H1 (cell line): ENCODE measurements around the gene FBXO7. TPM values are rescaled to one million over a fixed set of nuclear protein-coding genes. Genes with fewer than 3 reads are reported as not detected.

ENCODE experiments used
- CTCF ChIA-PET: fragments of 300-600 bp; sonication (Branson Sonifier 250); formaldehyde crosslinking; loops from one replicate; lab custom pipeline; 2021; ENCODE audit not compliant: partially characterized antibody; lab: Charles Lee
- POLR2A ChIA-PET: fragments of 300-600 bp; sonication (Branson Sonifier 250); formaldehyde crosslinking; loops from one replicate; lab custom pipeline; 2021; ENCODE audit warnings: inconsistent platforms; ENCODE audit not compliant: partially characterized antibody; lab: Charles Lee
- DNase-seq, 2 experiments: peaks; one replicate each; pipeline versions ENCODE4 v3.0.0 to v3.0.0-alpha.2; 2010 to 2022; ENCODE audit warnings: low spot score in 2 of 2, low read depth in 1 of 2, mixed read lengths in 1 of 2
- FAIRE-seq: peaks from 2 replicates; lab custom pipeline; 2011; peaks lifted over from hg19 to GRCh38; lab: Jason Lieb, UNC
- H2AFZ ChIP-seq: 2 replicates; pipeline ENCODE4 v1.8.1; 2012; ENCODE audit warnings: low read length, inconsistent platforms
- H2AK5ac ChIP-seq: 2 replicates; pipeline ENCODE4 v1.6.1; 2013; ENCODE audit warnings: low read depth, low read length
- H2BK120ac ChIP-seq: replicated peaks from 2 replicates; pipeline ENCODE3; 2013; ENCODE audit warnings: low read depth, low read length, inconsistent platforms
- H2BK12ac ChIP-seq: 2 replicates; pipeline ENCODE4 v1.6.1; 2013; ENCODE audit warnings: low read depth, low read length
- H2BK15ac ChIP-seq: 2 replicates; pipeline ENCODE4 v1.6.1; 2013; ENCODE audit warnings: low read length
- H2BK20ac ChIP-seq: 2 replicates; pipeline ENCODE4 v1.6.1; 2013; ENCODE audit warnings: low read length
- H2BK5ac ChIP-seq: 2 replicates; pipeline ENCODE4 v1.6.1; 2013; ENCODE audit warnings: low read depth, low read length
- H3K14ac ChIP-seq: 2 replicates; pipeline ENCODE4 v1.6.1; 2013; ENCODE audit warnings: inconsistent platforms; ENCODE audit not compliant: insufficient read length
- H3K18ac ChIP-seq: 2 replicates; pipeline ENCODE4 v1.6.1; 2013; ENCODE audit warnings: low read length; ENCODE audit errors: extremely low read depth
- H3K23ac ChIP-seq: 2 replicates; pipeline ENCODE4 v1.6.1; 2013; ENCODE audit warnings: inconsistent platforms; ENCODE audit not compliant: insufficient read length
- H3K23me2 ChIP-seq: 2 replicates; pipeline ENCODE4 v1.6.1; 2013; ENCODE audit warnings: low read depth, low read length
- H3K27ac ChIP-seq: 2 replicates; pipeline ENCODE4 v1.6.1; 2011; ENCODE audit warnings: low read depth, low read length, inconsistent platforms
- H3K27me3 ChIP-seq, 4 experiments: replicated peaks in 1 of 4; 1 replicate in 1 of 4; 2 replicates in 3 of 4; pipeline versions ENCODE4 v1.6.1 to v1.8.1; 2011 to 2013; ENCODE audit warnings: low read length in 3 of 4, mild to moderate bottlenecking in 3 of 4, inconsistent platforms in 2 of 4, mixed read lengths in 2 of 4, moderate library complexity in 1 of 4; ENCODE audit not compliant: control insufficient read depth in 3 of 4, insufficient read depth in 3 of 4; ENCODE audit errors: extremely low read depth in 1 of 4
- H3K36me3 ChIP-seq, 4 experiments: 2 replicates each; pipeline versions ENCODE4 v1.6.1 to v1.8.1; 2011 to 2013; ENCODE audit warnings: mild to moderate bottlenecking in 4 of 4, low read length in 3 of 4, moderate library complexity in 2 of 4, control low read depth in 1 of 4, inconsistent platforms in 1 of 4; ENCODE audit not compliant: insufficient read depth in 4 of 4, control insufficient read depth in 2 of 4
- H3K4ac ChIP-seq: replicated peaks from 2 replicates; pipeline ENCODE3; 2013; ENCODE audit warnings: low read length, low read depth, mixed read lengths, inconsistent platforms; ENCODE audit not compliant: insufficient read length
- H3K4me1 ChIP-seq, 4 experiments: replicated peaks in 1 of 4; 1 replicate in 1 of 4; 2 replicates in 3 of 4; pipeline versions ENCODE4 v1.6.1 to v1.8.1; 2011 to 2013; ENCODE audit warnings: low read length in 3 of 4, inconsistent platforms in 2 of 4, mixed read lengths in 1 of 4; ENCODE audit not compliant: insufficient read depth in 4 of 4, control insufficient read depth in 3 of 4
- H3K4me2 ChIP-seq, 2 experiments: 2 replicates each; pipeline versions ENCODE4 v1.6.1 to v1.8.1; 2011 to 2013; ENCODE audit warnings: low read depth in 2 of 2, low read length in 2 of 2, control low read depth in 1 of 2, inconsistent platforms in 1 of 2, mild to moderate bottlenecking in 1 of 2; ENCODE audit not compliant: insufficient read depth in 1 of 2
- H3K4me3 ChIP-seq, 4 experiments: fragments of 200-600, 300-600 bp in 1 of 4; sonication (generic), shearing (Covaris generic), sonication (Bioruptor Twin) in 1 of 4; 2 replicates each; pipeline versions ENCODE4 v1.5.1 to v1.8.1; 2011 to 2016; ENCODE audit warnings: low read length in 4 of 4, low read depth in 3 of 4, control low read depth in 2 of 4, inconsistent platforms in 2 of 4, mild to moderate bottlenecking in 2 of 4, mixed read lengths in 1 of 4, moderate library complexity in 1 of 4; ENCODE audit not compliant: insufficient read depth in 2 of 4; ENCODE audit errors: extremely low read depth in 1 of 4
- H3K56ac ChIP-seq: replicated peaks from 2 replicates; pipeline ENCODE3; 2013; ENCODE audit warnings: low read depth, mild to moderate bottlenecking, mixed read lengths, low read length, inconsistent platforms; ENCODE audit not compliant: insufficient read length
- H3K79me1 ChIP-seq: 2 replicates; pipeline ENCODE4 v1.6.1; 2013; ENCODE audit warnings: low read depth, low read length, control low read depth
- H3K79me2 ChIP-seq, 2 experiments: 2 replicates each; pipeline versions ENCODE4 v1.6.1 to v1.8.1; 2012 to 2013; ENCODE audit warnings: low read length in 2 of 2, mild to moderate bottlenecking in 2 of 2, inconsistent platforms in 1 of 2; ENCODE audit not compliant: insufficient read depth in 2 of 2, control insufficient read depth in 1 of 2
- H3K9ac ChIP-seq, 4 experiments: replicated peaks in 1 of 4; 1 replicate in 1 of 4; 2 replicates in 3 of 4; pipeline versions ENCODE4 v1.6.1 to v1.8.1; 2011 to 2013; ENCODE audit warnings: low read depth in 3 of 4, low read length in 3 of 4, control low read depth in 2 of 4, mild to moderate bottlenecking in 2 of 4, moderate library complexity in 2 of 4, inconsistent platforms in 1 of 4; ENCODE audit errors: extremely low read depth in 1 of 4
- H3K9me3 ChIP-seq, 2 experiments: 2 replicates each; pipeline versions ENCODE4 v1.6.1 to v1.8.1; 2012 to 2013; ENCODE audit warnings: mild to moderate bottlenecking in 2 of 2, moderate library complexity in 2 of 2, control low read depth in 1 of 2, inconsistent platforms in 1 of 2, low read depth in 1 of 2, low read length in 1 of 2, mixed read lengths in 1 of 2; ENCODE audit not compliant: insufficient read depth in 2 of 2
- H4K20me1 ChIP-seq, 2 experiments: replicated peaks in 1 of 2; 2 replicates each; pipeline versions ENCODE3 to v1.8.1; 2011 to 2013; ENCODE audit warnings: inconsistent platforms in 2 of 2, low read length in 2 of 2, mild to moderate bottlenecking in 1 of 2; ENCODE audit not compliant: insufficient read depth in 2 of 2, control insufficient read depth in 1 of 2
- H4K5ac ChIP-seq: 2 replicates; pipeline ENCODE4 v1.6.1; 2013; ENCODE audit warnings: low read length, low read depth, mixed read lengths, inconsistent platforms; ENCODE audit not compliant: insufficient read length
- H4K8ac ChIP-seq: 2 replicates; pipeline ENCODE4 v1.8.0; 2013; ENCODE audit warnings: mild to moderate bottlenecking, moderate library complexity, low read length, inconsistent platforms; ENCODE audit not compliant: insufficient read depth; ENCODE audit errors: extremely low read depth
- H4K91ac ChIP-seq: replicated peaks from 2 replicates; pipeline ENCODE3; 2013; ENCODE audit warnings: low read length, mixed read lengths, inconsistent platforms; ENCODE audit not compliant: insufficient read length
- ATF3 ChIP-seq: IDR thresholded peaks from 2 replicates; pipeline ENCODE4 v1.6.1; 2011; ENCODE audit warnings: low read depth, mild to moderate bottlenecking, low read length; ENCODE audit not compliant: insufficient read depth
- CEBPB ChIP-seq: IDR thresholded peaks from 2 replicates; pipeline ENCODE4 v1.6.1; 2012; ENCODE audit warnings: low read depth, low read length
- POLR2AphosphoS5 ChIP-seq: IDR thresholded peaks from 2 replicates; pipeline ENCODE4 v1.6.1; 2011; ENCODE audit warnings: low read depth, low read length
- TEAD4 ChIP-seq: IDR thresholded peaks from 2 replicates; pipeline ENCODE4 v1.6.1; 2012; ENCODE audit warnings: low read depth, low read length, inconsistent platforms, mixed read lengths
- USF2 ChIP-seq: IDR thresholded peaks from 2 replicates; pipeline ENCODE4 v1.6.1; 2011; ENCODE audit warnings: low read length, improper control_type of control experiment
- WGBS, 2 experiments: shearing (Covaris generic) in 1 of 2; methylation state at CpG; one replicate each; pipeline versions ENCODE4 v1.1.6 to v1.1.7; 2013 to 2015; ENCODE audit warnings: low lambda C conversion rate in 2 of 2, mixed read lengths in 2 of 2, inconsistent platforms in 1 of 2, low coverage in 1 of 2, missing lambda C conversion rate in 1 of 2; ENCODE audit not compliant: insufficient replicate concordance in 2 of 2, insufficient coverage in 1 of 2, insufficient read length in 1 of 2; ENCODE audit errors: extremely low coverage in 1 of 2, missing lambda C conversion rate in 1 of 2; 5-methylcytosine and 5-hydroxymethylcytosine counted together
- long read RNA-seq, 2 experiments: library from RNA in 1 of 2; library from capped mRNA in 1 of 2; stranded (forward); transcript quantifications; one replicate each; pipeline ENCODE4 v2.0.0, GENCODE V29; 2021; ENCODE audit warnings: inconsistent platforms in 1 of 2
- polyA minus RNA-seq, 3 experiments: library from RNA; depleted of rRNA, polyadenylated mRNA; stranded (reverse); fragments of >200 nt; gene quantifications; 1 replicate in 2 of 3; 2 replicates in 1 of 3; pipeline ENCODE4 v1.2.3, GENCODE V29; 2011
- polyA plus RNA-seq, 7 experiments: library from polyadenylated mRNA; depleted of rRNA in 3 of 7; stranded (reverse) in 5 of 7; unstranded in 2 of 7; fragments of >200 nt in 5 of 7; fragments of 200-250 nt in 2 of 7; gene quantifications; 1 replicate in 5 of 7; 2 replicates in 1 of 7; 4 replicates in 1 of 7; pipeline versions ENCODE4 v1.2.1 to v1.2.3, GENCODE V29; 2011 to 2013; ENCODE audit warnings: missing spikeins in 2 of 7, mixed read lengths in 2 of 7
- total RNA-seq: library from RNA; stranded (reverse); fragmentation: NEBNext Ultra II Directional; extraction: Animal tissue kit (Norgen Biotek cat#: 25700); gene quantifications from 2 replicates; pipeline ENCODE4 v1.2.1, GENCODE V29; 2021

FBXO7 gene
- total RNA-seq (59.1 and 62.7 TPM in 2 replicates), polyA plus RNA-seq (2011; rRNA removed) (59.5 and 76.1 TPM in 2 replicates), polyA minus RNA-seq (2011; rRNA and poly(A)+ RNA removed) (103 and 107 TPM in 2 replicates)
- 63.8 TPM for polyA plus RNA-seq (2011; cell fraction: cytosol; rRNA removed)
- polyA plus RNA-seq (2011; cell fraction: nucleus; rRNA removed): 43.0 TPM
- polyA plus RNA-seq (2012, experiment 1 of 2): 50.5 to 58.7 TPM (median 52.5 TPM) in 4 replicates
- 39.6 TPM for polyA plus RNA-seq (2012, experiment 2 of 2)
- polyA plus RNA-seq (2013, experiment 1 of 2): 50.8 TPM
- 50.1 TPM for polyA plus RNA-seq (2013, experiment 2 of 2)
- 32.2 TPM for polyA minus RNA-seq (2011; cell fraction: cytosol; rRNA and poly(A)+ RNA removed)
- polyA minus RNA-seq (2011; cell fraction: nucleus; rRNA and poly(A)+ RNA removed): 34.3 TPM
- long read RNA-seq, experiment 1, transcript FBXO7-201 (9 exons, 2,195 nt): major isoform, 44 of 111 reads
- long read RNA-seq, experiment 1, transcript FBXO7-204 (9 exons, 1,921 nt): minor isoform, 10 of 111 reads
- long read RNA-seq, experiment 1, partial matches to known transcripts: 43 of 111 reads
- long read RNA-seq, experiment 1, other reads (novel, unspliced or antisense): 7 of 111 reads
- long read RNA-seq, experiment 2, transcript FBXO7-202 (9 exons, 1,888 nt): minor isoform, 9 of 41 reads
- long read RNA-seq, experiment 2, transcript FBXO7-201 (9 exons, 2,195 nt): major isoform, 14 of 41 reads
- long read RNA-seq, experiment 2, transcript FBXO7-206 (9 exons, 1,535 nt): minor isoform, 8 of 41 reads
- long read RNA-seq, experiment 2, partial matches to known transcripts: 3 of 41 reads
- long read RNA-seq, experiment 2, other reads (novel, unspliced or antisense): 4 of 41 reads

- Histone ChIP-seq H3K36me3 (no peaks in the 10 kb centered on the region; a peak in 1 of 8 replicates), H2BK120ac (peak within 1 kb of the TSS; percentile 38), H3K79me2 (peaks cover 4 to 42% of the 10 kb centered on the region in 2 experiments; a peak in 3 of 4 replicates), H3K23ac (no peak within 1 kb of the TSS), H3K18ac (peak within 1 kb of the TSS; percentile 81; the same call in 1 of the 2 replicates), H2BK15ac (peak within 1 kb of the TSS; percentile 49; the same call in 1 of the 2 replicates), H3K9ac (peak within 1 kb of the TSS; percentile 43 to 77 (median 64)), H3K56ac (peak within 1 kb of the TSS; percentile 52), H2BK20ac (no peak within 1 kb of the TSS), H3K79me1 (0 out of 2 replicates have a peak, but pooled peaks cover 2% of the 10 kb centered on the region), H3K9me3 (no peaks in the 10 kb centered on the region), H3K27ac (peak within 1 kb of the TSS; percentile 51; the same call in 1 of the 2 replicates), H4K20me1 (peaks cover under 1 to 5% of the 10 kb centered on the region in 2 experiments), H3K4ac (peak within 1 kb of the TSS; percentile 59), H2AFZ (peak within 1 kb of the TSS; percentile 91), H3K4me3 (peak within 1 kb of the TSS; percentile 66 to 89 (median 77)), H3K23me2 (peaks cover 3% of the 10 kb centered on the region), H3K4me2 (peak within 1 kb of the TSS; percentile 75 to 77), H3K14ac (peak within 1 kb of the TSS; percentile 81), H3K27me3 (no peaks in the 10 kb centered on the region), H4K5ac (peak within 1 kb of the TSS; percentile 80), H2BK12ac (no peak within 1 kb of the TSS), H4K91ac (peak within 1 kb of the TSS; percentile 55), H2AK5ac (no peak within 1 kb of the TSS), H2BK5ac (peak within 1 kb of the TSS; percentile 73; the same call in 1 of the 2 replicates), H3K4me1 (peaks cover 0 to 3% (median under 1%) of the 10 kb centered on the region in 4 experiments; a peak in 2 of 7 replicates), H4K8ac (peak within 1 kb of the TSS; percentile 89)
- ChIA-PET CTCF (interaction anchor here (0.6 to 1.6 kb wide), 3 partner anchors 15 to 333 kb away, joined by 3 read pairs; no protein-coding TSS in a partner anchor), POLR2A (interaction anchor here (0.6 to 3.5 kb wide), 4 partner anchors 12 to 354 kb away, joined by 3 to 11 read pairs (median 4); partner anchors contain the start of gene RTCB)
- WGBS, 2 experiments: 0% methylated on average over 21 of the region's 92 CpGs; no CpG with 5 or more reads in 1 of the 2 experiments
- peak; percentile 69 to 93 for DNase-seq
- no peak for FAIRE-seq
- no peak; the same call in 1 of the 2 replicates for TF ChIP-seq POLR2AphosphoS5
- no peak for TF ChIP-seq ATF3
- TF ChIP-seq USF2: no peak
- no peak for TF ChIP-seq CEBPB
- no peak for TF ChIP-seq TEAD4
These were observed at the start of gene FBXO7 for GRCh38 chr22:32474635-32475467. TSS of gene FBXO7 (plus strand) at chr22:32474811. CDS start at chr22:32475003, 192 bp downstream.
